Globus pallidus (tissue), 1 donor: Measurements from ENCODE around the gene PPP1CB.
A peak's percentile ranks its signal among the peaks of the same experiment; 100 is the strongest.

Experiments
- DNase-seq: peaks from one replicate; pipeline ENCODE4 v3.0.0-alpha.2; 2015; ENCODE audit warnings: low spot score

PPP1CB gene

GRCh38 chr2:28745225-28745624 is 6.4 kb upstream of the PPP1CB start:
- no peak for DNase-seq

GRCh38 chr2:28745876-28746275 is 5.8 kb upstream of the PPP1CB start:
- DNase-seq, result no peak

GRCh38 chr2:28746429-28747111 is 5.1 kb upstream of the PPP1CB start:
- DNase-seq, result no peak

- no peak for DNase-seq
Observed at GRCh38 chr2:28747714-28748113, 3.9 kb upstream of the PPP1CB start.

- DNase-seq, result no peak
Observed at GRCh38 chr2:28748176-28748575, 3.5 kb upstream of the PPP1CB start.

GRCh38 chr2:28748941-28749340 is 2.7 kb upstream of the PPP1CB start:
- no peak for DNase-seq

- DNase-seq, result no peak
Observed at GRCh38 chr2:28749526-28749925, 2.1 kb upstream of the PPP1CB start.

GRCh38 chr2:28750316-28751251 is 1.0 kb upstream of the PPP1CB start:
- DNase-seq, result peak; percentile 51

GRCh38 chr2:28751956-28752630 is 463 bp downstream of the PPP1CB start:
- peak; percentile 47 for DNase-seq

GRCh38 chr2:28752631-28753376 is 1.2 kb downstream of the PPP1CB start:
- DNase-seq, result peak; percentile 41

- no peak for DNase-seq
Observed at GRCh38 chr2:28754321-28754720, 2.7 kb downstream of the PPP1CB start.

- no peak for DNase-seq
Observed at GRCh38 chr2:28755421-28755820, 3.8 kb downstream of the PPP1CB start.

- DNase-seq, result no peak
Observed at GRCh38 chr2:28758459-28758858, 6.8 kb downstream of the PPP1CB start.

GRCh38 chr2:28761420-28761819 is 9.8 kb downstream of the PPP1CB start:
- DNase-seq, result no peak

GRCh38 chr2:28764909-28765711 is 13.5 kb downstream of the PPP1CB start:
- DNase-seq, result no peak

GRCh38 chr2:28766070-28766469 is 14.4 kb downstream of the PPP1CB start:
- DNase-seq, result no peak

GRCh38 chr2:28767337-28767736 is 15.7 kb downstream of the PPP1CB start:
- DNase-seq, result no peak

- DNase-seq, result no peak
Observed at GRCh38 chr2:28768422-28768821, 16.8 kb downstream of the PPP1CB start.

GRCh38 chr2:28768952-28769351 is 17.3 kb downstream of the PPP1CB start:
- no peak for DNase-seq

GRCh38 chr2:28772351-28772750 is 20.7 kb downstream of the PPP1CB start:
- DNase-seq, result no peak

- no peak for DNase-seq
Observed at GRCh38 chr2:28776471-28776870, 24.8 kb downstream of the PPP1CB start.
